NCI-H187 treated with DMSO at 0.1 percent for 48 hours (cell line): Measurements from ENCODE around the gene TEPSIN.
A peak's percentile ranks its signal among the peaks of the same experiment; 100 is the strongest.

Experiments used
- DNase-seq: peaks from one replicate; lab custom pipeline; 2025; lab: John Stamatoyannopoulos, UW

TEPSIN gene

DNA sequence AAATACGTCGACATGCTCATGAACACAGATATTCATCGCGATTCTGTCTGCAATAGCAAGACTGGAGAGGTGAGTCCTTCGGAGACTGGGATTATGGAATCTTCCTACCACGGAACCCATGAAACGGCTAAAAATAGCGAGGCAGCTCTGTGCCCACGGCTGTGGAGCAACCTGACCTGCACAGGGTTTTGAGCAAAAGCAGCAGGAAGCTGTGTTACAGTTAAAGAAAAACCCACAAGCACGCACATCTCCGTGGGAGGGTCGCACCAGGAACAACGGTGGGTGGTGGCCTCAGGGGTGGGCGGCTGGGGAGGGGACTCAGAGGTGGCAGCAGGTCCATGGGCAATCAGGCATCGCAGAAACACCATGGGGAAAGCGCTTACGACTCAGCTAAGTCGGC, 31.4 kb upstream of the TEPSIN start:
- no peak for DNase-seq

- no peak for DNase-seq
Observed at GRCh38 chr17:81267390-81268067, 28.7 kb upstream of the TEPSIN start.

- no peak for DNase-seq
Observed at GRCh38 chr17:81265576-81265975, 26.7 kb upstream of the TEPSIN start.

DNA sequence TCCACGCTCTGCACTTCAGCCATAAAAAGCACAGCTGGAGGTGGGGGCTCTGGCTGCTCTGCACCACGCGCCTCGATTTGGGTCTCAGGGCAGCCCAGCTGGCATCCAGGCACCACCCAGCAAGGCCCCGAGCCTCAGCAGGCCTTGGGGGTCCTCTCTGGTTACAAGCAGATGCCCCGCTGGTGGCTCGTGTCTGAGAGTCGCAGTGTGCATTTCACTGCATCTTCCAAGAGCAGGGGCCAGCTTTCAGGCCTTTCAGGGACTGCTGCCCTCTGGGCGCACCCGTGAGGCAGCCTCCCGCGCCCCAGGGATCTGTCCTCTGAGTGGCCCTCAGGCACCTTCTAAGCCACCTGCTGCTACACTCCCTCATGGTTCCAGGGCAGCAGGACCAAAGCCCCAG, 25.8 kb upstream of the TEPSIN start:
- DNase-seq, result no peak

DNA sequence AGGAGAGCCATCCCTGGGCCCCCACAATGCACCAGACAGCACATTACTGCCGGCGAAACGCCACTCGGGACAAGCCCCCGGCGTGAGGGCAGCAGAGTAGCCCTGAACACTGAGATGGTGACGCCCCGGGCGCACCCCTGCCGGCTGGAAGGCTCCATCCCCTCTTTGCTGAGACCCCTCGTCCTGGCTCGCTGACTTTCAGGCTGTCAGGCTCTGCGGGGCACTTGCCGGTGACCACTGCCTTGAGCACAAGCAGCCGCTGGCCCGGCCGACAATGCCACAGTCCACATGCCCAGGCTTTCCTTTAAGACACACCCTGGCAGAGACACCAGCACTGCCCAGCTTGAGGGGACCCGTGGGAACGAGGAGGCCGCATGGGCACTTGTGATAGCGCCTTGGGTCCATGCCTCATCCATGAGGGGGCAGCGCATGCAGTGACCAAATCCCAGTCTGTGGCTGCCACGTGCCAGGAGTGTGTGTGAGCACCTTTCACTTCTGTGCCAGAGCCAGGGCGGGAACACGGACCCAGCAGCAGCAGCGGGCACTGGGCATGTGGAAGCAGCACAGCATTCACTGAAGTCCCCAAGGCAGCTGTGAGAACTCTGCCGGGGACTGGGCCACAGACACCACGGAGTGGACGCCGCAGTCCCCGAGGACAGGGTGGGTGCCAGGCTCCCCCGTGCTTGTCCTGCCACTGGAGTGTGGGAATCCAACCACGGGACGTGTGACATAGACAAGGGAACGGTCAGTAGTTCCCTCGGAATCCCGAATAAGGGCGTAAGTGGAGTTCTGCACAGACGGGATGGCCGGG, 24.7 kb upstream of the TEPSIN start:
- no peak for DNase-seq

DNA sequence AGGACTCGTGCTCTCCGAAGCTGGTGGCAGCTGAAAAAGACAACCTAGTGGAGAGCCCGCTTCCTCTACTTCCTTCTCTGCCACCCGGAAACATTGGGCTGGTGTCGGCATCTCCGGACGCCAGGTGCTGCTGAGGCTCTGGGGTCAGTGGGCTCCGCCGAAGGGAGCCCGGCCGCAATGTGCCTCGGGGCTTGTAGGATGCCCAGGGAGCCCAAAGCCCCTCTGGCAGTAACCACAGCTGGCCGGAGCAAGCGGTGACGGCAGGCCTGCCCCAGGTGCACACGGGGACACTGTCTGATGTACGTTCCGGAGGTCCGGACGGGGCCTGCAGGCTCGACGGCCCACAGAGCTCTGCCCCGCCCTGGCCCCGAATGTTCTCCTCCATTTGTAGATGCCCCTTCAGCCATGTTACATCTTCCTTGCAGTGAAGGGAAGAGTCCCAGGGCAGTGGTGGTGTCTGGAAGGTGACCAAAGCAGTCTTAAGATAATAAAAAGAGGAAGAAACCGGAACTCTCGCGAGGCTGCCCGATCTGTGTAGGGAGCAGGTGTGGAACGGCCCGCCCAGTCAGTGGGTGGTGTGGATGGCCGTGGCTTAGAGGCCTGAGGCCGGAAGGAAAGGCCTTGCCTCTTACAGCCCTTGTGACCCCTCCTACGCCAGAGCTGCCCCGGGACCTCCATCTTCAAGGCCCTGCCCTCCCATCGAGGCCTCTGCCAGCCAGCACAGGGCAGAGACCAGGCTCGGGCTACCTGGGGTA, 22.9 kb upstream of the TEPSIN start:
- DNase-seq, result no peak

GRCh38 chr17:81261096-81261495, 22.2 kb upstream of the TEPSIN start:
- no peak for DNase-seq

GRCh38 chr17:81260641-81261040, 21.8 kb upstream of the TEPSIN start:
- no peak for DNase-seq

GRCh38 chr17:81260171-81260570, 21.3 kb upstream of the TEPSIN start:
- no peak for DNase-seq

DNA sequence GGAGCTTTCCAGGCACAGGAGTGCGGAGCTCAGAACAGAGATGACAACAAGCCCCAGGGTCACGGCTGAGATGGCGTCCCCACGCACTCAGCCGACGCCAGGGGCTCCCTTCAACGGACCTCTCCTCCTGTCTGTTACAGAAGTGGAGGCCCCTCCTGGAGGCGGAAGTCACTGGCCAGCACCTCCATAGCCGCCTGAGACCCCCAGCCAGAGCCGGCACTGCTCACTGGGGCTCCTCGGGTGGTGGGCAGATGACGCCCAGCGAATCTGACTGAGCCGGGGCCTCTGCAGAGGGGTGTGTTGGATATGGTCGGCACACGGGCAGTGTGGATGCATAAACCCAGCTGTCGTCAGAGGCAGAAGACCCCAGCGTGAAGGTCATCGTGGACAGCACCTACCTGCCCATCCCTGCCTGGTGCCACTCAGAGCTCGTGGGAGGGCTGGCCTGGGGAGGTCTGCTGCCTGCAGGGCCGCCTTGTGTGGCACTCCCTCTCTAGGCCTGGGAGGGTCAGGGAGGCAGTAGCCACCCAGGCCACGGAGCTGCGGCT, 20.3 kb upstream of the TEPSIN start:
- no peak for DNase-seq

DNA sequence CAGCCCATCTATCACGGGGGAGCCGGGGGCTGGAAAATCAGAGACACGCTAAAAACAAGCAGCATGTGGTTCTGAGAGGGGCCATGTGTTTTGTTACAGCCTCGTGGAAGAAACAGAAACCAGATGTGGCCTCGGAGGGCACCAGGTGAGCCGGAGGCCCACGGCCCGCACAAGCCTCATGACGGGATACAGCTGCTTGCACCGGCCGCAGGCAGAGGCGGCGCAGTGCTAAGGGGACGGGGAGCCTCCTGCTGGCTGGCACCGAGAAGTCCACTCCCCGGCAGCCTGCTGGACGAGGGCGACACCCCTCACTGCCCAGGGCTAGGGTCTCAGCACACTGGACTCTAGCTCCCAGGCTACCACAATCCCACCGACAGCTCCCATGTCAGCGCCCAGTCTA, 19.4 kb upstream of the TEPSIN start:
- DNase-seq, result no peak

GRCh38 chr17:81257533-81257932, 18.7 kb upstream of the TEPSIN start:
- no peak for DNase-seq

GRCh38 chr17:81256616-81257015, 17.8 kb upstream of the TEPSIN start:
- no peak for DNase-seq

GRCh38 chr17:81254955-81255717, 16.3 kb upstream of the TEPSIN start:
- peak; percentile 27 for DNase-seq

DNA sequence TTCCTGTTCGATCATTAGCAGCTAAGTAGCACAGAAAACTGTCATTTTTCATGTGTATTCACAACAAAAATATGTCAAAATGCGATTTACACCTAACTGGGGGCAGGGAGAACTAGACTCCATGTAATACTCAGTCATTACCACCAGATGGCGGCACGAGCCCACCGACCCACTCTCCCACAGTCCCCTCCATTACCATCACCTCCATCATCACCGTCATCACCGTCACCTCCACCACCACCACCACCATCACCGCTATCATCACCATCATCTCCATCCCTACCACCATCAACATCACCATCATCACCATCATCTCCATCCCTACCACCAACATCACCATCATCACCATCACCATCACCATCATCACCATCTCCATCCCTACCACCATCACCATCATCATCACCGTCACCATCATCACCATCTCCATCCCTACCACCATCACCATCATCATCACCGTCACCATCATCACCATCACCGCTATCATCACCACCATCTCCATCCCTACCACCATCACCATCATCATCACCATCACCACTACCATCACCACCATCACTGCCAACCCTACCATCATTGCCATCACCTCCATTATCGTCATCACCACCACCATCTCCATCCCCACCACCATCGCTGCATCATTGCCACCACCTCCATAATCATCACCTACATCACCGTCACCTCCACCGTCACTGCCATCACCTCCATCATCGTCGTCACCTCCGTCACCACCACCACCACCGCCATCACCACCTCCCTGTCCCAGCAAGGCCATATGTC, 14.7 kb upstream of the TEPSIN start:
- no peak for DNase-seq

GRCh38 chr17:81252987-81253329, 14.1 kb upstream of the TEPSIN start:
- no peak for DNase-seq

- DNase-seq, result no peak
Observed at GRCh38 chr17:81252326-81252986, 13.6 kb upstream of the TEPSIN start.

- peak; percentile 89 for DNase-seq
Observed at GRCh38 chr17:81251709-81252301, 12.9 kb upstream of the TEPSIN start.

GRCh38 chr17:81251094-81251708, 12.3 kb upstream of the TEPSIN start:
- DNase-seq, result no peak
